ENCODE data around the gene PPFIA4.

Gene PPFIA4

DNA sequence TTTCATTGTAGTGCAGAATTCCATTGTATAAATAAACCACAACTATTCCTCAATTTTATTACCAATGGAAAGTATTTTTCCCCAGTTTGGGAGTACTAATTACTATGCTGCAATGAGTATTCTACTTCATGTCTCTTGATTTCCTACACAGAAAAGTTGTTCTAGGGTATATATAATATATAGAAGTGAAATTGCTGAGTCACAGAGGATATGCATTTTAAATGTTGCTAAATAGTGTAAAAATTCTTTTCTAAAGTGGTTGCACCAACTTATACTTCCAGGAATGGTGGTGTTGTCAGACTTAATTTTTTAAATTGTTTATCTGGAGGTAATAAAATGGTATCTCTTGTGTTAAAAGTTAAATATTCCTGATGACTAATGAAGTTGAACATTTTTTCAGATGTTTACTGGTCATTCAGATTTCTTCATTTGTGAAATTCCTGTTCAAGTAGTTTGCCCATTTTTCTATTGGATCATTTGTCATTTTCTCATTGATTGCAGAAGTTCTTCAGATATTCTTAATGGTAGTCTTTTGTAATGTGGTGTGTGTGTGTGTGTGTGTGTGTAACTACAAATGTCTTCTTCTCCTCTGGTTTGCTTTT is 78.6 kb downstream of the PPFIA4 start:
- DNase-seq = no peak

GRCh38 chr1:203112475-203112874 is 86.2 kb downstream of the PPFIA4 start:
- no peak for DNase-seq

DNA sequence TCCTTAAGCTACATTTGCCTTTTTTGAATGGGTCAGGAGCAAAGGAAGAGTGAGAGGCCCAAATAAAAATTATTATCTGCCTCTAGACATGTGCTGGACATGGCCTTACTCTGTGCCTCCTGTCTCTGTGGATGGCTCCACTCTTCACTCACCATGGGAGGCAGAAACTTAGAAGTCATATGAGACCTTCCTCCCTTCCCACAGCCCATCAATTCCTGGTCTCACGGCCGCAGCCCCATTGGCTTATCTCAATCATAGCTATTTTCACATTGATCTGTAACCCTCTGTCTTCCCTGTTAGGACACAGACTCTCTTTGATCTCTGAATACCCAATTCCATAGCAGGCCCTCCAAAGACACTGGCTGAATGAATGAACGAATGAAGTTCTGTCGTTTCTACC is 87.0 kb downstream of the PPFIA4 start:
- DNase-seq = no peak

DNA sequence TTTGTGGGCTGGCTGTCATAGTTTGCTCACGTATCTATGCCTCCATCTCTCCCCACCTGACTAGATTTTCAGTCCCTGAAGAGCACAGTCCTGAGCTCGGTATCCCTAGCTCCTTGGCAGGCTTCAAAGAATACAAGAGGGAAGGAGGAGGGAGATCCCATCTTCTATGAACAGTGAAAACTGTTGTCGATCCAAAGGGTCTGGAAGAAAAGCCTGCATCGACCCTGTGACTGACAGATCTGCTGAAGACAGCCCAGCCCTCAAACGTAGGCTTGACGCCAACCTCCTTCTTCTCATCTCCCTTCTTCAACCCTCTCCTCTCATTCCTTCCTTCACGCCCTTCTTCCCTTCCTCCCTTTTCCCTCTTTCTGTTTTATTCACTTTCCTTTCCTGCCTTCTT is 87.9 kb downstream of the PPFIA4 start:
- DNase-seq = no peak

GRCh38 chr1:203116091-203116820 is 90.0 kb downstream of the PPFIA4 start:
- DNase-seq = no peak

- DNase-seq = peak in 1 of 5 experiments; percentile 7
Observed at GRCh38 chr1:203117611-203118575, 91.6 kb downstream of the PPFIA4 start.

- DNase-seq = no peak
Observed at GRCh38 chr1:203120325-203121153, 94.2 kb downstream of the PPFIA4 start.

GRCh38 chr1:203121186-203122015 is 95.1 kb downstream of the PPFIA4 start:
- no peak for DNase-seq

- DNase-seq = no peak
Observed at GRCh38 chr1:203122159-203122558, 95.9 kb downstream of the PPFIA4 start.

DNA sequence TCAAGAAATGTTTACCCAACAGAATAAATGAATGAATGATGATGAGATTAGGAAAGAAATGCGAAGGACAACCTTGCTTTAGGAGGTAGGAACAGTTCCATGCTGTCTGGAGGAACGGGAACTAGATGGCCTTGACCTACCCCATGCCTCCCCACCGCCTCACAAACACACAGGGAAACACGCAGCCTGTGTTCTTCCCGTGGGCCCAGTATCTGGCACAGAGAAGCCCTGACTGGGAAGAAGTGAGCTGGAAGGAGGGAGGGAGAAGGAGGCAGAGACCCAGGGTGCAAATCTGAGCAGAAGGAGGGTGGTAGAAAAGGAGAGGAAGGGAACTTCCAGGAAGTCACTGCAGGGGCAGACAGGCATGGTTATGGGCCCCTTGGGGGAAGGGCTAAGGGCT is 97.7 kb downstream of the PPFIA4 start:
- no peak for DNase-seq

DNA sequence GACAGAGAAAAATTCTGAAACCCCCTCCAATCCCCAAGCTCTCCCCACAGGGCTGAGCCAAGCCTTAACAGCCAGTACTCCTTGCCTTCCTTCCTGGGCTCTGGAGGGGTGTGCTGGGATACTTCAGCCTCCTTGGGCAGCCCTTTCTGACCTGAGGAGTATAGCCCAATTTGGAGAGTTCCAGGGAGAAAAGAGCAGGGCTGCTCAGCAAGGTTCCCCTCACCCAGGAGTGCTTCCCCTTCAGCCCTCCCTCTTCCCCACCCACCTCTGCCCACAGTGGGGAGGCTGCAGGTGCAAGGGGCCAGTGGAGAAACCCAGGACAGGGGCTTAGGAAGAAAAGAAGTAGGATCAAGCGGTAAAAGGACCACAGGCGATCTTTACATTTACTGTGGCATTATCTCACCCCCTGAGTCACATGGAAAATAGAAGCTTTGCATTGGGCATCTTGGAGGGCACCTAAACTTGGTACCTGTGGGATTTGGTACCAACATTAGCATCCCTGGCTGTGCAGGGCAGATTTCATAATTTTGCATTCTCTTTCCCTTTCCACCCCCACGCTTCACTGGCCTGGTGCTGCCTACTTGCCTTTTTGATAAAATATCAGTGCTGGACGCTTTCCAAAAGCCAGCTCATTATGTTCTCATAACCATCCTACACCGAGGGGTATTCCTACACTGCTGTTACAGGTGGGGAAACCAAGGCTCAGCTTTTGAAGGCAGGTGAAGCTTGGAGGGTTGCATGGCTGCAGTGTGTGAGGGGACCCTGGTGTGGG is 98.4 kb downstream of the PPFIA4 start:
- no peak for DNase-seq

DNA sequence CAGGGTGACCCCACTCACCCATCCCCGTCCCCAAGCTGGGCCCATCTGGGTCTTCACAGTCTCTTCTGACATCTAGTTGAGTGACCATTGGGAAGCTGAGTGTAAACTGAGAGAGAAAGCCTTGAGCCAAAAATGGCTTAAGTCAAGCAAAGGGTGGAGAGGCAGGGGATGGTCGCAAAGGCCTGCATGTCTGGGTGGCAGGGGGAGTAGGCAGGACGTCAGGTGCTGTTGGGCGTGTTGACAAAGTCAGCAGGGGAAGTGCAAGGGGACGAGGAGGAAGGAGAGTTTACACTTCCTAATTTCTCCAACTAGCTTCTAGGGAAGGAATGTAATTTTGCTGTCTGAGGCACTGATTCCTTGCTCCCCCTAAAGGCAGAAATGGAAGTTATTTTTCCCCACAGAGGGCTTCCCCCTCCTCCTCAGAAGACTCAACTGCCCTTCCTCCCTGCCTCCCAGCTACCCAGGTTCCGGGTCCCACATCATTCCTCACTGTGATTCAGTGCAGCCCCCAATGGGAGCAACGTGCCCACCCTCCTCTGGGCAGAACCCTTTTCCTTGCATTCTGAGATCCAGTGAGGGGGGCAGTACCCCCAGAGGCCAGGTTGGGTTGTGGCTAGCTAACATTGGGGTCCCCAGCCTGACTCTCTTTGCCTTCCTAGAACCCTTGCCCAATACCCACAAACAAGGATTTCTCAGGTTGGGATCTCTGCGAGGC is 100.0 kb downstream of the PPFIA4 start:
- DNase-seq = no peak

- no peak for DNase-seq
Observed at GRCh38 chr1:203126866-203127665, 100.8 kb downstream of the PPFIA4 start.

DNA sequence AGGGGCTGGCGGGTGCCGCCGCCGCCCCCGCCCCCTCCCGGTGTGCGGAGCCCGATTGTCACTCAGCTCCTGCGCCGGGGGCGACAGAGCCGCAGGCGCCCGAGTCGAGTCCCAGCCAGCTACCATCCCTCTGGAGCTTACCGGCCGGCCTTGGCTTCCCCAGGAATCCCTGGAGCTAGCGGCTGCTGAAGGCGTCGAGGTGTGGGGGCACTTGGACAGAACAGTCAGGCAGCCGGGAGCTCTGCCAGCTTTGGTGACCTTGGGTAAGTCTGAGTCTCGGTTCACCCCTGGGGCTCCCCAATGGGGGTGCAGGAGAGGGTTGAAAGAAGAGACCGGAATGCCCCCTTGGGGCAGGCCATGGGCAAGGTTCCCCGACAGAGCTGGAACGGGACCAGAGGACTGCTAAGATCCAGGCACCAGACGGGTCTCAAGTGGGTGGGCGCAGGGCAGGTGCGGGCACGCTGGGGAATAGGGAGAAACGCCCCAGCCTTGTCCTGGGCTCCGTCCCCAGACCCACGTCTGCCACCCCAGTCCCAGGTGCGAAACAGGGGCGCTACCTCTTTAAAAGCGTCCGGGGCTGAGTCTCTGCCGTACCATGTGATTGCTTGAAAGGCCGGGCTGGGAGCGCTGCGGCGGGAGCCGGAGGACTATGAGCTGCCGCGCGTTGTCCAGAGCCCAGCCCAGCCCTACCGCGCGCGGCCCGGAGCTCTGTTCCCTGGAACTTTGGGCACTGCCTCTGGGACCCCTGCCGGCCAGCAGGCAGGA is 101.6 kb downstream of the PPFIA4 start, which contains the start of gene ADORA1:
ADORA1 (plus strand) TSS at position 61 of the 765 bp plus-strand sequence. CDS start 1,116 bp downstream, outside the sequence.
- DNase-seq = no peak

DNA sequence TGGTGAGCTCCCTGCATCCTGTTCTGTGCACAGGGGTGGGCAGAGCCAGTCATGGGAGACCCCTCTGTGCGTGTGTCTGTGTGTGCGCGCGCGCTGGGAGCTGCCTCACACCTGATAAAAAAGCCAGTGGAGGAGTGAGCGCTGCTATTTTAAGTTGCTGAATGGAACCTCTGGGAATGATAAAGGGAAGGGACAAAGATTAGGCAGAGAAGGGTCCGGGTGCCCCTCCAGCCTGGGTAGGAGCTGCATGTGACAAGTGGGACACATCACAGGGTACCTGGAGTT is 102.1 kb downstream of the PPFIA4 start:
- DNase-seq = no peak

All from T-helper 2 cell (primary cell).